NCI-H187 treated with DMSO at 0.1 percent for 48 hours (cell line): Measurements from ENCODE around the gene PHACTR2.
"Not testable (repeated sequence)": the region's sequence is repeated elsewhere in the genome, so short reads cannot be mapped to it uniquely, and the experiment has no call there.

ENCODE experiments used
- DNase-seq: peaks from one replicate; lab custom pipeline; 2025; lab: John Stamatoyannopoulos, UW

PHACTR2 gene

DNA sequence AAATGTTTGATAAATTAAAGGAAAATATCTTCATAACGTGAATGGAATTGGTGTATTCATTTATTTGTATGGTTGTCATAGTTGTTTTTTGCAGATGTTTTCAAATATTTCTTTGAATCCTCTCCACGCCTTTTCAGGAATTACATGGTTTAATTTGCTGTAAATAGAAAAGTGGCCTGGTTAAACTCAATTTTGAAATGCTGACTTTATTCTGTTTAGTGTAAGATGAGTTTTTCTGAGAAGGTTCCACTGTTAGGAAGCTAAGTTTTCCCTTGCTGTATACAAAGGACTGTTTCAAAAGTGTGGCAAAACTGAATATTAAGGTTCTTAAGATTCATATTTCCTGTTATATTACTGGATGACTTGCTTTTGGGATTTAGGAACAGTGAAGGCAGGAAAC is 186.0 kb downstream of the PHACTR2 start:
- DNase-seq: no peak

DNA sequence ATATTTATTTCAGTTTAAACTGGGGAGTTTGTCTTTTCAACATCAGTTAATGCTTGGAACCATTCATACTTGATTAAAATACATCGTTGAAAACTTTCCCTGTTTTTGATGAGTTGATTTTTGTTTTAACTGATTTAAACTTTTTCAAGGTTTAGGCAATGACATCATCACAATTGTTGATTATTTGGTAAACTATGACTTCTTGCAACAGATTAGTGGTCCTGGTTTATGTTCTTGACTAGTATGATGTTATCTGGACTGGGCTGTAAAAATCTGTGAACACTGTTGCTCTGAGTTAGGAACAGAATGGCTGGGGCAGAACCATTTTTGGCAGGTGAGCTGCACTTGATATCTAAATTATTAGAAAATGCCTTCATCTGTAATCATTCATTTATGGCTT is 186.5 kb downstream of the PHACTR2 start, which contains the start of gene ZC2HC1B:
Gene ZC2HC1B, plus strand, starts transcription at position 241 of the 400 bp plus-strand sequence. Its CDS starts 66 bp downstream, at position 307.
- no peak for DNase-seq

DNA sequence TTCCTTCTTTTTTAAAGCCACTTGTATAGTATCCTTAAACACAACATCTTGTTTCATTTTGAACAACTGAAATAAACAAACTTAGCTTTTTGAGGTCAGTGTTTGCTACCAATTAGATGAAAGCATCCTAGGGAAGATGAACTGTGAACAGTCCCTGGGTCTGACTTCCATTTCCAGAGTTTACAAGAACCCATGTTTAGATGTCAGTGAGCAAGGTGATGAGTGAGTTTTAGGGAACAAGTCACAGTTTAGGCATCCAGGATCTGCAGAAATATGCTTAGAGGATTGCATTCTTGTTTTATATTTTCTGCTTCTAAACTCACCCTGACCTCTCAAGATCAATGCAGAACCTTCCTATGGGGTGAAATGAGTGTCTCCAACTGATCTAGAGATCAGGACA is 189.5 kb downstream of the PHACTR2 start:
- DNase-seq: no peak

- not testable (repeated sequence) for DNase-seq
Observed at GRCh38 chr6:143868808-143869207, 191.0 kb downstream of the PHACTR2 start.

DNA sequence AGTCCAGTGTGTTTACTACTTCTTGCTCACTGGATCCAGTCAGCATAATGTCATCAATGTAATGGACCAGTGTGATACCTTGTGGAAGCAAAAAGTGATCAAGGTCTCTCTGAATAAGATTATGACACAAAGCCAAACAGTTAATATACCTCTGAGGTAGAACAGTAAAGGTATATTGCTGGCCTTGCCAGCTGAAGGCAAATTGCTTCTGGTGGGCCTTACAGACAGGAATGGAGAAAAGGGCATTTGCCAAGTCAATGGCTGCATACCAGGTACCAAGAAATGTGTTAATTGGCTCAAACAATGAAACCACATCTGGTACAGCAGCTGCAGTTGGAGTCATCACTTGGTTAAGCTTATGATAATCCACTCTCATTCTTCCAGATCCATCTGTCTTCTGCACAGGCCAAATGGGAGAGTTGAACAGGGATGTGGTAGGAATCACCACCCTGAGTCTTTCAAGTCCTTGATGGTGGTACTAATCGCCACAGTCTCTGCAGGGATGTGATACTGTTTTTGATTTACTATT is 193.5 kb downstream of the PHACTR2 start:
- DNase-seq: not testable (repeated sequence)

- no peak for DNase-seq
Observed at GRCh38 chr6:143872201-143872600, 194.4 kb downstream of the PHACTR2 start.

- not testable (repeated sequence) for DNase-seq
Observed at GRCh38 chr6:143873600-143873999, 195.8 kb downstream of the PHACTR2 start.

- DNase-seq: not testable (repeated sequence)
Observed at GRCh38 chr6:143874503-143874902, 196.7 kb downstream of the PHACTR2 start.

DNA sequence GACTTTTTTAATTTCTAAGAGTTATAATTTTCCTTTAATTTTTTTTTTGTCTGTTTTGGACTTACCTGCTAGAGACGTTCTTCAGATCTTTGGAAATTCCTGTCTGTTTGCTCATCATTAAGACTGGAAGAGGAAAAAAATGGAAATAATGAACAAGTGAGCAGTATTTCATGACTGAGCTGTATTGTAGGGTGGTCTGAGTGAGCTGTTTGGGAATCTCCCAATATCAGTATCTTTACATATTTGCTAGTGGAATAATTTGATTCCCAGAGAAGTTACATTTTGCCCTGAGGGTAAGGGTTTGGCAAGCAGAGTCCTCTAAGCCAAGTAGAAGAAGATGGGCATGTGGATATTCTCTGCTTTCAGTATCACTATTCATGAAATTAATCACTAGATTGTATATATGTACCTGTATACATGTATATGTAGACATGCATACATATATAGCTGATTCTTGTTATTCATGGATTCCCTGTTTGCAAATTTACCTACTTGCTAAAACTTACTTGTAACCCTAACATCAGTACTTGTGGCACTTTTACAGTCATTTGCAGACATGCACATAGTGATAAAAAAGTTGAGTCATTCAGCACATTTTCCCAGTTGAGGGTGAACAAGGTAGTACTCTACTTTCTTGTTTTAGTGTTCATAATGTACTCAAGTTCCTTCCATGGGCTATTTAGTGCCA is 200.0 kb downstream of the PHACTR2 start:
- no peak for DNase-seq

GRCh38 chr6:143878272-143878760 is 200.6 kb downstream of the PHACTR2 start:
- DNase-seq: no peak

- no peak for DNase-seq
Observed at GRCh38 chr6:143880412-143880811, 202.6 kb downstream of the PHACTR2 start.
